Ramos (cell line): ENCODE data around the gene CCDC51.

Experiments
- in situ Hi-C: fragments of 300-500 bp; cut with MboI; formaldehyde crosslinking; loops from one replicate; pipeline ENCODE4 v1.14.3; 2022; ENCODE audit warnings: low sequenced_read_pairs; ENCODE audit not compliant: unreplicated experiment

CCDC51 gene

DNA sequence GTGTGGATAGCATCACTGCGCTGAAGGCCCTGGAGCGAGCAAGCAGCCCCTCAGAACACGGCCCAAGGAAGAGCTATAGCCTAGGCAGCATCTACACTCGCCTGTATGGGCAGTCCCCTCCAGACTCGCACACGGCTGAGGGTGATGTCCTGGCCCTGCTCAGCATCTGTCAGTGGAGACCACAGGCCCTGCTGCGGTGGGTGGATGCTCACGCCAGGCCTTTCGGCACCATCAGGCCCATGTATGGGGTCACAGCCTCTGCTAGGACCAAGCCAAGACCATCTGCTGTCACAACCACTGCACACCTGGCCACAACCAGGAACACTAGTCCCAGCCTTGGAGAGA, 27.2 kb upstream of the CCDC51 start:
- in situ Hi-C loops, result loop anchor here (10.0 kb wide), 1 partner anchor 168 kb away; the partner anchor contains the start of gene SLC26A6

GRCh38 chr3:48466386-48467109, 26.6 kb upstream of the CCDC51 start:
- in situ Hi-C loops, result loop anchor here (10.0 kb wide), 1 partner anchor 168 kb away; the partner anchor contains the start of gene SLC26A6

GRCh38 chr3:48465531-48466378, 25.8 kb upstream of the CCDC51 start:
- in situ Hi-C loops, result loop anchor here (10.0 kb wide), 1 partner anchor 169 kb away; the partner anchor contains the start of gene SLC26A6

DNA sequence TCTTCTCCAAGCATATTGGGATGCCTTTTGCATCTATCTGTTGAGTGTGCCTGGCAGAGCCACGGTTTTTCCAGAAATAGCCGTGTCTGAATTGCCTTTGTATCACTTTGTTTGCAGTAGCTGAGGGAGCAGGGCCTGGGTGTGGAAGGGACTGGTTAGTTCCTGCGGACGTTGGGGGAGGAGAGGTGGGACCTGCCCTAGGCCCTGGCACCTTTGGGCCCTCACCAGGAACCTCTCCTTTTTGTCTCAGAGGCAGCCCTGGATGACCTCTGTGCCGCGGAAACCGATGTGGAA, 25.3 kb upstream of the CCDC51 start:
- in situ Hi-C loops, result loop anchor here (10.0 kb wide), 1 partner anchor 170 kb away; the partner anchor contains the start of gene SLC26A6

- in situ Hi-C loops, result loop anchor here (10.0 kb wide), 1 partner anchor 170 kb away; the partner anchor contains the start of gene SLC26A6
These were observed 24.8 kb upstream of the CCDC51 start for GRCh38 chr3:48464713-48465221.

DNA sequence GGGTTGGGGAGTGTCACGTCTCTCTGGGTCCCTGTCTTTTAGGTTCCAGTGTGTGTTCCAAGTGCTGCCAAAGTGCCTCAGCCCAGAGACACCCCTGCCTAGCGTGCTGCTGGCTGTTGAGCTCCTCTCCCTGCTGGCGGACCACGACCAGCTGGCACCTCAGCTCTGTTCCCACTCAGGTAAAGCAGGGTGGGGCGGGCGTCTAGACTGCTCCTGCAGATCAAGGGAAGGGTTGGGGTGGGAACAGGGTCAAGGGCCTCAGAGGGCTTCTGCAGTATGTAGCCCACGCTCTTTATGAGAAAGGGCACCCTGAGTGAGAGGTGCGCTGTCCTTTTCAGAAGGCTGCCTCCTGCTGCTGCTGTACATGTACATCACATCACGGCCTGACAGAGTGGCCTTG, 23.8 kb upstream of the CCDC51 start:
- in situ Hi-C loops, result loop anchor here (10.0 kb wide), 1 partner anchor 171 kb away; the partner anchor contains the start of gene SLC26A6

- in situ Hi-C loops, result loop anchor here (10.0 kb wide), 1 partner anchor 173 kb away; the partner anchor contains the start of gene SLC26A6
These were observed 21.8 kb upstream of the CCDC51 start for GRCh38 chr3:48461767-48462166.

- in situ Hi-C loops, result loop anchor here (10.0 kb wide), 1 partner anchor 174 kb away; the partner anchor contains the start of gene SLC26A6
These were observed 20.6 kb upstream of the CCDC51 start for GRCh38 chr3:48460517-48460902.

DNA sequence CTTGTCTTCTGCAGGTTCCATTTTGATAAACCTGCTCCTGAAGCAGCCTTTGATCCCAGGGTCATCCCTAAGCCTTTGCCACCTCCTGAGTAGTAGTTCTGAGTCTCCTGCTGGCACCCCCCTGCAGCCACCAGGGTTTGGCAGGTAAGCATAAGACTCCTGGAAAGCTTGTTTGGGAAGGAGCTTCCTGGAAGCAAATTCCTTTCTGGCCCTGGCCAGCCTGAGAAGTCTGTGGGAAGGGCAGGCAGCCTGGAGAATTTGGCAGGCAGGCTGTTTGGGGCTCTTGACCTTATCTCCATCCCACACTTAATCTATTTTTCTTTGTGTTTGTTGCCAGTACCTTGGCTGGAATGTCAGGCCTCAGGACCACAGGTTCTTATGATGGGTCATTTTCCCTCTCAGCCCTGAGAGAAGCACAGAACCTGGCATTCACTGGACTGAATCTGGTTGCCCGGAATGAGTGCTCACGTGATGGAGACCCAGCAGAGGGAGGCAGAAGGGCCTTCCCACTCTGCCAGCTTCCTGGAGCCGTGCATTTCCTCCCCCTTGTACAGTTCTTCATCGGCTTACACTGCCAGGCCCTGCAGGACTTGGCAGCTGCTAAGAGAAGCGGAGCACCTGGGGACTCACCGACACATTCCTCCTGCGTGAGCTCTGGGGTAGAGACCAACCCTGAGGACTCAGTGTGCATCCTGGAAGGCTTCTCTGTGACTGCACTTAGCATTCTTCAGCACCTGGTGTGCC, 20.0 kb upstream of the CCDC51 start:
- in situ Hi-C loops, result loop anchor here (10.0 kb wide), 1 partner anchor 175 kb away; the partner anchor contains the start of gene SLC26A6

DNA sequence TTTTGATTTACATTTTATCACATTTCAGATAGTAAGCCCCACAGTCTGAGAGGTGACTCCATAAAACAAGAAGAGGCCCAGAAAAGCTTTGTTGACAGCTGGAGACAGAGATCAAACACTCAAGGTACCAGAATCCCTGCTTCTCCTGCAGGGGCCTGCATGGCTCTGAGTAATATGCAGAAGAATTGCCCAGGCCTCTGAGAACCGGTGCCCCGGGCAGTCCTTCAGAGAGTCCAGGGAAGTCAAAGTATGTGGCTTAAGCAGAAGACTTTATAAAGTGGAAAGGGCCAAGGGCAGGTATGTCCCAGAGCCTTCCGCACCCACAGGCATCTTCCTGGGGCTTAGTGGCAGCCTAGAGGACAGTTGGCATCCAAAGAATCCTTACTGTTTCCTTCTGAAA, 19.4 kb upstream of the CCDC51 start:
- in situ Hi-C loops, result no loop called here

DNA sequence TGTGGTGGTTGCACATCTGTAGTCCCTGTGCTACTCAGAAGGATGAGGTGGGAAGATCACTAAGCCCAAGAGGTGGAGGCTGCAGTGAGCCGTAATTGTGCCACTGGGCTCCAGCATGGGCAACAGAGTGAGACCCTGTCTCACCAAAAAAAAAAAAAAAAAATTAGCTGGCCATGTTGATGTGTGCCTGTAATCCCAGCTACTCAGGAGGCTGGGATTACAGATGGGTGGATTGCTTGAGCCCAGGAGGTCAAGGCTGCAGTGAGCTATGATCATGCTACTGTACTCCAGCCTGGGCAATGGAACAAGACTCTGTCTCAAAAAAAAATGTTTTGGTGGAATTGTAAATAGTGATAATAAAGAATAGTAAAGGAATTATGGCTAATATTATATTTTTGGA, 16.5 kb upstream of the CCDC51 start:
- in situ Hi-C loops, result no loop called here

DNA sequence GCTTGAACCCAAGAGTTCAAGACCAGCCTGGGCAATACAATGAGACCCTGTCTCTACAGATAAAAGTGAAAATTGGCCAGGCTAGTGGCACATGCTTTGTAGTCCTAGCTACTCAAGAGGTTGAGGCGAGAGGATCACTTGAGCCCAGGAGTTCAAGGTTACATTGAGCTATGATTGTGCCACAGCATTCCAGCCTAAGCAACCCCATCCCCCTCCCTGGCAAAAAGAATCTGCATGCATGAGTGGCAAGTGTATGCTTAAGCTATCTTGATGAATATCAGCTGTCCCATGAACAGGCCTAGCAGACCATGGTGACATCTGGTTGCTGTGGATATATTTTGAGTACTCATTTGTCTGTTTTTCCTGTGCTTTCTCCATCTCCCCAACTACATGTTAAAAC, 11.4 kb upstream of the CCDC51 start:
- in situ Hi-C loops, result no loop called here

DNA sequence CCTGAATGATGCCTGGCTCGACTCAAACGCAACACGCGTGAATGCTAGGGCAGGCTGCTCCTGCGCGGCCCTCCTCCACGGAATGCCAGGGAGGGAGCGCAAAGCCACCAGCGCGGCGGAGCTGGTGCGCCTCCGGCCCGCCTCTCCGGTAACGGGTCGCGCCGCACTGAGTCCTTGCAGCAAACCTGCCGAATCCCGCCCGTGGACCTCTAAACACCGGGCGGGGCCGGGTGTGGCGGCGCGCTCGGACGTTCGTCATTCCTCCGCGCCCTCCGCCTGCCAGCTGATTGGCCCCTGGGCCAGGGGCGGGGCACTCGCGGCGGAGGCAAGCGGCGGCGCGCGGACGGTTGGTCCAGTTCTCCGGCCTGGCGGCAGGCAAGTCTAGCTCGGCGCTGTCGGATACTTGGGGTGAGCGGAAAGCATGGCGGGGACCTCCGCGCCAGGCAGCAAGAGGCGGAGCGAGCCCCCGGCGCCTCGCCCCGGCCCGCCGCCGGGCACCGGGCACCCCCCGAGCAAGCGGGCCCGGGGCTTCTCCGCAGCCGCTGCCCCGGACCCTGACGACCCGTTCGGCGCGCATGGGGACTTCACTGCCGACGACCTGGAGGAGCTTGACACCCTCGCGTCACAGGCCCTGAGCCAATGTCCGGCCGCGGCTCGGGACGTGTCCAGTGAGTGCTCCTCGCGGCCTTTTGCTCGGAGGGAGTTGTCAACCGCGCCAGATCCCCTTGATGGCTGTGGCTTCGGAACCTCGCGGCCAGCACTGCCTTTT, 6.7 kb upstream of the CCDC51 start, which contains the start of gene ATRIP:
ATRIP (plus strand) TSS at position 313 of the 769 bp plus-strand sequence; CDS start at position 422, 109 bp downstream.
- in situ Hi-C loops, result no loop called here

- in situ Hi-C loops, result no loop called here
These were observed 6.1 kb upstream of the CCDC51 start for GRCh38 chr3:48446043-48446424.

GRCh38 chr3:48445277-48445882, 5.5 kb upstream of the CCDC51 start:
- in situ Hi-C loops, result no loop called here

- in situ Hi-C loops, result no loop called here
These were observed 2.0 kb upstream of the CCDC51 start for GRCh38 chr3:48441940-48442339.

DNA sequence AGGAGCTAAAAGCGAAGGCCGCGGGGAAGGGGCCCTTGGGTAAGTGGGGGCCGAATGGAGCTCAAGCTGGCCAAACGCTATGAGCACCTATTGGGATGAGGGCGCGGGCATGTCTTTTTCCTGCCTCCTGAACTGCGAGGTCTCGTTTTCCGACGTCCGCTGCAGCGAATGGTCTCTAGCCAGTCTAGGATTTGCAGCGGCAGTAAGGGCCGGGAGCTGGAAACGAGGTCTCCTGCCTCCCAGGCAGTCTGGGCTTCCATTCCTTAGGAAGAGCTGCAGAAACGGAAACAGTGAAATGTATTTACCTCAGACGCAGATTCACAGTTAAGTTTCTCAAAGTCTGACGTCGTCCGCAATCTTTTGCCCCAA, 655 bp upstream of the CCDC51 start:
- in situ Hi-C loops, result no loop called here

GRCh38 chr3:48437812-48438211, 2.1 kb downstream of the CCDC51 start:
- in situ Hi-C loops, result loop anchor here (5.0 to 10.0 kb wide), 2 partner anchors 203 to 246 kb away; no protein-coding TSS in a partner anchor

- in situ Hi-C loops, result loop anchor here (5.0 to 10.0 kb wide), 2 partner anchors 202 to 245 kb away; no protein-coding TSS in a partner anchor
These were observed 3.1 kb downstream of the CCDC51 start for GRCh38 chr3:48436855-48437254.
